ENCODE data around the gene PPP1R26.
"Not testable (repeated sequence)": the region's sequence is repeated elsewhere in the genome, so short reads cannot be mapped to it uniquely, and the experiment has no call there.

PPP1R26 gene

DNA sequence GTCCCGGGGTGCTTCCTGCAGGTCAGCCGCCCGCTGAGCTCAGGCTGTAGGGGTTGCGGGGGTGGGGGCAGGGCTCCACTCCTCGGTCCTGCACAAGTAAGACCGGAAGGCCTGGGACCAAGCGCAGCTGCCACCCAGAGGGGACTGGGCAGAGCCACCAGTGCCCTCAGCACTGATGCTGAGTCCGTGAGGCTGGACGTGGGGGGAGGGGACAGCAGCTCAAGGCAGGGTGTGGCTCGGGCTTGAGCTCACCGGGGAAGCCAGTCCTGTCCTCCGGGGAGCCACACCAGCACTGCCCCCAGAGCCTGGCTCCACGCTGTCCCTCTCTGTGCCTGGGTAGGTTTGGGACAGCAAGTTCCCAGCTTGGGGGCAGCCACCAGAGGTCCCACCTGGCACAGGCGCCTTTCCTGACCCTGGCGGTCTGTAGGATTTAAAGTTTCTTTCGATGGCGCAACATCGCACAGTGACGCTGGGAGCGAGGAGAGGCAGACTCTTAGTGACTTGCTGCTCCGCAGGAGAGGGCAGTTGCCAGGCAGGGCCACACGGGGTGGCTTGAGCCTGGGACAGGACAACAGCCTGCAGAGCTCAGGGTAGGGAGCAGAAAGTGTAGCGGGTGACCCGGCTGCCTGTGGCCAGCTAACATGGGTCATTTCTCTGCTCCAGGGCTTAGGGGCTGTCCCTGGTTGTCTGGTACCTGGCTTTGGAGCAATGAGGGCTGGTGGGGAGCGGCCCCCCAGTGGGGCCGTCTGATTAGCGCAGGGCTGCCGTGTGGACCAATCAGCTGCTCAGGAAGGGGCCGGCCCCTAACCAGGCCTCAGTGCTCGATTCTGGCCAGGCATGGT lies 47.4 kb downstream of the PPP1R26 start:
- Histone ChIP-seq H3K36me3 (ENCODE audit: control insufficient read depth in 2 of 2, insufficient read depth in 1 of 2, low read length in 2 of 2) (no peaks in the 10 kb centered on the region), H3K4me1 (ENCODE audit: control insufficient read depth, insufficient read depth, low read length) (no peaks in the 10 kb centered on the region), H3K9me3 (ENCODE audit: control insufficient read depth, insufficient read depth, low read depth, low read length) (no peaks in the 10 kb centered on the region), H3K4me3 (ENCODE audit: low read depth, low read length) (no peak overlapping the region), H3K27ac (ENCODE audit: extremely low read depth, low read depth, low read length) (no peak overlapping the region)
- CTCF ChIA-PET: no interaction called here
- TF ChIP-seq ZNF366 (tag by site-specific recombination; conservative IDR thresholded peaks at IDR 0.05) (no peak), TSHZ1 (tag by site-specific recombination; IDR thresholded peaks at IDR 0.05; ENCODE audit: borderline replicate concordance) (no peak), GLIS2 (tag by site-specific recombination; IDR thresholded peaks at IDR 0.05) (peak; percentile 43), ZIC2 (tag by site-specific recombination; IDR thresholded peaks at IDR 0.05) (peak; percentile 37; the same call in 1 of the 2 replicates)
- TF ChIP-seq, protein P1, sequence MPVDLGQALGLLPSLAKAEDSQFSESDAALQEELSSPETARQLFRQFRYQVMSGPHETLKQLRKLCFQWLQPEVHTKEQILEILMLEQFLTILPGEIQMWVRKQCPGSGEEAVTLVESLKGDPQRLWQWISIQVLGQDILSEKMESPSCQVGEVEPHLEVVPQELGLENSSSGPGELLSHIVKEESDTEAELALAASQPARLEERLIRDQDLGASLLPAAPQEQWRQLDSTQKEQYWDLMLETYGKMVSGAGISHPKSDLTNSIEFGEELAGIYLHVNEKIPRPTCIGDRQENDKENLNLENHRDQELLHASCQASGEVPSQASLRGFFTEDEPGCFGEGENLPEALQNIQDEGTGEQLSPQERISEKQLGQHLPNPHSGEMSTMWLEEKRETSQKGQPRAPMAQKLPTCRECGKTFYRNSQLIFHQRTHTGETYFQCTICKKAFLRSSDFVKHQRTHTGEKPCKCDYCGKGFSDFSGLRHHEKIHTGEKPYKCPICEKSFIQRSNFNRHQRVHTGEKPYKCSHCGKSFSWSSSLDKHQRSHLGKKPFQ (tag by site-specific recombination; IDR thresholded peaks at IDR 0.05): no peak
- POLR2A ChIA-PET: interaction anchor here (1.8 kb wide), 1 partner anchor 22 kb away, joined by 6 read pairs; no protein-coding TSS in a partner anchor

GRCh38 chr9:135528842-135529435 lies 49.4 kb downstream of the PPP1R26 start:
- H3K27ac ChIP-seq (ENCODE audit: extremely low read depth, low read depth, low read length); H3K4me3 ChIP-seq (ENCODE audit: low read depth, low read length); POLR2A ChIA-PET; H3K4me1 ChIP-seq (ENCODE audit: control insufficient read depth, insufficient read depth, low read length); H3K36me3 ChIP-seq (ENCODE audit: control insufficient read depth in 2 of 2, insufficient read depth in 1 of 2, low read length in 2 of 2); H3K9me3 ChIP-seq (ENCODE audit: control insufficient read depth, insufficient read depth, low read depth, low read length): not testable (repeated sequence)
- CTCF ChIA-PET: interaction anchor here (0.9 kb wide), 1 partner anchor 24 kb away, joined by 6 read pairs; no protein-coding TSS in a partner anchor

DNA sequence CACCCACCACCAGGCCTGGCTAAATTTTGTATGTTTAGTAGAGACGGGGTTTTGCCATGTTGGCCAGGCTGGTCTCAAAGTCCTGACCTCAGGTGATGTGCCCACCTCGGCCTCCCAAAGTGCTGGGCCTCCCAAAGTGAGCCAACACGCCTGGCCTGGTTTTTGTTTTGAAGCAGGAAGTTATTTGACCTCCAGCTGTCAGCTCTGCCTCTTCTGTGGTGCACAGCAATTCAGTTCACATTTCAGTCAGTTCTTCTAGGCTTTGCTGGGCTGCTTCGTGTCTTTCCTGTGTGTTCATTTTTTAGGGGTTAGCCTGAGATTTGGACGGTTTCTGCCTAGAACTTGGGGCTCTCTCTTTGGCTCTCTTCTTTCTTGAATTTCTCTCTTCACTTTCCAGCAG lies 50.6 kb downstream of the PPP1R26 start:
- no peak overlapping the region for H3K4me3 ChIP-seq (ENCODE audit: low read depth, low read length)
- ChIA-PET POLR2A (interaction anchor here (0.7 kb wide), 1 partner anchor 24 kb away, joined by 3 read pairs; no protein-coding TSS in a partner anchor), CTCF (interaction anchor here (0.6 to 0.9 kb wide), 2 partner anchors 25 to 50 kb away, joined by 4 read pairs; no protein-coding TSS in a partner anchor)
- no peaks in the 10 kb centered on the region for H3K36me3 ChIP-seq (ENCODE audit: control insufficient read depth in 2 of 2, insufficient read depth in 1 of 2, low read length in 2 of 2)
- no peaks in the 10 kb centered on the region for H3K9me3 ChIP-seq (ENCODE audit: control insufficient read depth, insufficient read depth, low read depth, low read length)
- H3K27ac ChIP-seq (ENCODE audit: extremely low read depth, low read depth, low read length): no peak overlapping the region
- no peaks in the 10 kb centered on the region for H3K4me1 ChIP-seq (ENCODE audit: control insufficient read depth, insufficient read depth, low read length)
- TF ChIP-seq, protein P2, sequence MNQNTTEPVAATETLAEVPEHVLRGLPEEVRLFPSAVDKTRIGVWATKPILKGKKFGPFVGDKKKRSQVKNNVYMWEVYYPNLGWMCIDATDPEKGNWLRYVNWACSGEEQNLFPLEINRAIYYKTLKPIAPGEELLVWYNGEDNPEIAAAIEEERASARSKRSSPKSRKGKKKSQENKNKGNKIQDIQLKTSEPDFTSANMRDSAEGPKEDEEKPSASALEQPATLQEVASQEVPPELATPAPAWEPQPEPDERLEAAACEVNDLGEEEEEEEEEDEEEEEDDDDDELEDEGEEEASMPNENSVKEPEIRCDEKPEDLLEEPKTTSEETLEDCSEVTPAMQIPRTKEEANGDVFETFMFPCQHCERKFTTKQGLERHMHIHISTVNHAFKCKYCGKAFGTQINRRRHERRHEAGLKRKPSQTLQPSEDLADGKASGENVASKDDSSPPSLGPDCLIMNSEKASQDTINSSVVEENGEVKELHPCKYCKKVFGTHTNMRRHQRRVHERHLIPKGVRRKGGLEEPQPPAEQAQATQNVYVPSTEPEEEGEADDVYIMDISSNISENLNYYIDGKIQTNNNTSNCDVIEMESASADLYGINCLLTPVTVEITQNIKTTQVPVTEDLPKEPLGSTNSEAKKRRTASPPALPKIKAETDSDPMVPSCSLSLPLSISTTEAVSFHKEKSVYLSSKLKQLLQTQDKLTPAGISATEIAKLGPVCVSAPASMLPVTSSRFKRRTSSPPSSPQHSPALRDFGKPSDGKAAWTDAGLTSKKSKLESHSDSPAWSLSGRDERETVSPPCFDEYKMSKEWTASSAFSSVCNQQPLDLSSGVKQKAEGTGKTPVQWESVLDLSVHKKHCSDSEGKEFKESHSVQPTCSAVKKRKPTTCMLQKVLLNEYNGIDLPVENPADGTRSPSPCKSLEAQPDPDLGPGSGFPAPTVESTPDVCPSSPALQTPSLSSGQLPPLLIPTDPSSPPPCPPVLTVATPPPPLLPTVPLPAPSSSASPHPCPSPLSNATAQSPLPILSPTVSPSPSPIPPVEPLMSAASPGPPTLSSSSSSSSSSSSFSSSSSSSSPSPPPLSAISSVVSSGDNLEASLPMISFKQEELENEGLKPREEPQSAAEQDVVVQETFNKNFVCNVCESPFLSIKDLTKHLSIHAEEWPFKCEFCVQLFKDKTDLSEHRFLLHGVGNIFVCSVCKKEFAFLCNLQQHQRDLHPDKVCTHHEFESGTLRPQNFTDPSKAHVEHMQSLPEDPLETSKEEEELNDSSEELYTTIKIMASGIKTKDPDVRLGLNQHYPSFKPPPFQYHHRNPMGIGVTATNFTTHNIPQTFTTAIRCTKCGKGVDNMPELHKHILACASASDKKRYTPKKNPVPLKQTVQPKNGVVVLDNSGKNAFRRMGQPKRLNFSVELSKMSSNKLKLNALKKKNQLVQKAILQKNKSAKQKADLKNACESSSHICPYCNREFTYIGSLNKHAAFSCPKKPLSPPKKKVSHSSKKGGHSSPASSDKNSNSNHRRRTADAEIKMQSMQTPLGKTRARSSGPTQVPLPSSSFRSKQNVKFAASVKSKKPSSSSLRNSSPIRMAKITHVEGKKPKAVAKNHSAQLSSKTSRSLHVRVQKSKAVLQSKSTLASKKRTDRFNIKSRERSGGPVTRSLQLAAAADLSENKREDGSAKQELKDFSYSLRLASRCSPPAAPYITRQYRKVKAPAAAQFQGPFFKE (tag by site-specific recombination; IDR thresholded peaks at IDR 0.05; ENCODE audit: borderline replicate concordance): no peak
- no peak for TF ChIP-seq GLI2 (tag by site-specific recombination; IDR thresholded peaks at IDR 0.05; ENCODE audit: borderline replicate concordance, low read depth)
- no peak for TF ChIP-seq ZNF23 (tag by site-specific recombination; IDR thresholded peaks at IDR 0.05; ENCODE audit: borderline replicate concordance)
- no peak for TF ChIP-seq HOXC10 (CRISPR knock-in tag; IDR thresholded peaks at IDR 0.05)
- no peak for TF ChIP-seq ZNF140 (tag by site-specific recombination; IDR thresholded peaks at IDR 0.05)
- no peak for TF ChIP-seq ZNF561 (tag by site-specific recombination; IDR thresholded peaks at IDR 0.05; ENCODE audit: borderline replicate concordance)
- no peak for TF ChIP-seq ZNF2 (tag by site-specific recombination; IDR thresholded peaks at IDR 0.05)
- no peak for TF ChIP-seq ZNF221 (tag by site-specific recombination; IDR thresholded peaks at IDR 0.05; ENCODE audit: borderline replicate concordance)
- no peak for TF ChIP-seq ZNF660 (tag by site-specific recombination; IDR thresholded peaks at IDR 0.05)
- TF ChIP-seq ZBTB20 (tag by site-specific recombination; IDR thresholded peaks at IDR 0.05): no peak
- TF ChIP-seq ZFP37 (tag by site-specific recombination; IDR thresholded peaks at IDR 0.05): no peak
- TF ChIP-seq HOXA7 (CRISPR knock-in tag; IDR thresholded peaks at IDR 0.05; ENCODE audit: borderline replicate concordance): no peak
- no peak for TF ChIP-seq ZBTB21 (tag by site-specific recombination; IDR thresholded peaks at IDR 0.05)
- TF ChIP-seq YY2 (tag by site-specific recombination; IDR thresholded peaks at IDR 0.05): no peak

Data from HEK293 (cell line).